Smooth muscle cell (in vitro differentiated cells): Measurements from ENCODE around the gene PLTP. TPM values are rescaled to one million over a fixed set of nuclear protein-coding genes. Genes with fewer than 3 reads are reported as not detected.

Experiments
- DNase-seq: peaks from one replicate; lab custom pipeline; 2025; ENCODE audit not compliant: unreplicated experiment; lab: John Stamatoyannopoulos, UW
- H2AFZ ChIP-seq: fragments of 200-600 bp; sonication (generic); 2 replicates; pipeline ENCODE4 v1.6.0; 2016; ENCODE audit warnings: antibody characterized with exemption, low read depth, mild to moderate bottlenecking
- H3F3A ChIP-seq: fragments of 200-600 bp; sonication (generic); 2 replicates; pipeline ENCODE4 v1.6.0; 2017; ENCODE audit warnings: antibody characterized with exemption, low read depth
- H3K27ac ChIP-seq: fragments of 200-600 bp; sonication (generic); 2 replicates; pipeline ENCODE4 v1.5.1; 2016; ENCODE audit warnings: low read depth, mild to moderate bottlenecking
- H3K27me3 ChIP-seq: fragments of 200-600 bp; sonication (generic); 2 replicates; pipeline ENCODE4 v1.6.1; 2016; ENCODE audit warnings: low read depth, mild to moderate bottlenecking
- H3K36me3 ChIP-seq: fragments of 200-600 bp; sonication (generic); 2 replicates; pipeline ENCODE4 v1.5.1; 2016; ENCODE audit warnings: low read depth
- H3K4me1 ChIP-seq: fragments of 200-600 bp; sonication (generic); 2 replicates; pipeline ENCODE4 v1.5.1; 2016; ENCODE audit warnings: low read depth
- H3K4me2 ChIP-seq: fragments of 200-600 bp; sonication (generic); 2 replicates; pipeline ENCODE4 v1.6.0; 2016; ENCODE audit warnings: mild to moderate bottlenecking
- H3K4me3 ChIP-seq: fragments of 200-600 bp; sonication (generic); 2 replicates; pipeline ENCODE4 v1.5.1; 2016; ENCODE audit warnings: mild to moderate bottlenecking
- H3K79me2 ChIP-seq: fragments of 200-600 bp; sonication (generic); 2 replicates; pipeline ENCODE4 v1.6.0; 2016; ENCODE audit warnings: low read depth, mild to moderate bottlenecking
- H3K9ac ChIP-seq: fragments of 200-600 bp; sonication (generic); 2 replicates; pipeline ENCODE4 v1.6.0; 2016; ENCODE audit warnings: low read depth
- H3K9me3 ChIP-seq: fragments of 200-600 bp; sonication (generic); replicated peaks from 2 replicates; pipeline ENCODE4 v1.5.1; 2016; ENCODE audit warnings: low read depth
- H4K20me1 ChIP-seq: fragments of 200-600 bp; sonication (generic); 2 replicates; pipeline ENCODE4 v1.6.0; 2016; ENCODE audit warnings: low read depth
- WGBS: methylation state at CpG from one replicate; pipeline ENCODE4 v1.1.7; 2016; ENCODE audit warnings: low lambda C conversion rate; 5-methylcytosine and 5-hydroxymethylcytosine counted together
- polyA plus RNA-seq: library from polyadenylated mRNA; unstranded; fragments of >200 nt; fragmentation: Nextera tagmentation; extraction: Ambion mirVana; gene quantifications from 2 replicates; pipeline ENCODE4 v1.2.1, GENCODE V29; 2016
- total RNA-seq: library from RNA; depleted of rRNA; stranded (reverse); fragments of >200 nt; gene quantifications from 2 replicates; pipeline ENCODE4 v1.2.3, GENCODE V29; 2014
- TF ChIP-seq, protein P1 (sequence below): fragments of 200-600 bp; sonication (generic); IDR thresholded peaks from 2 replicates; pipeline ENCODE4 v1.5.1; 2017; ENCODE audit warnings: borderline replicate concordance, mild to moderate bottlenecking, antibody characterized with exemption; ENCODE audit not compliant: insufficient read depth, poor library complexity, severe bottlenecking

The PLTP gene
- total and polyA plus RNA-seq, 2 experiments from 2014 or later = 81.0 to 262 TPM

DNA sequence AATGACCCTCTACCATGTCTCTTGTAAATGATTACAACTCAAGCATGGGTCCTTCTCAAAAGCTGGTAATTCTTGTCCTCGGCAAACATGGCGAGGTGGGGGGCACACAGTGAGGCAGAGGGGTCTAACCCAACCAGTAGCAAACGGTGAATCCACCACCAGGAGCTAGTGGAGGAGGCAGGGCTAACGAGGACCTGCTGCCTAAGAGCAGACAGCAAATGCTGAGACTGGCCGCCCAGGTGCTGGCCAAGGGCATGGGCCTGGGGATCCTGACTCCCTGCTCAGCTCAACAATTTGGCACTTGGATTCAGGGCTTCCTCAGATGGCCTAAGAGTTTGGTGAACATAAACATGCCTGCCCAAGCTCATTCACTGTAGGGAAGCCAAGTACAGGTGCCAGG, 40.9 kb upstream of the PLTP start:
- Histone ChIP-seq H3K79me2 (no peaks in the 10 kb centered on the region), H3K4me3 (no peak overlapping the region), H3K4me1 (no peaks in the 10 kb centered on the region), H3K9me3 (no peaks in the 10 kb centered on the region), H3K27me3 (no peaks in the 10 kb centered on the region), H2AFZ (no peak overlapping the region), H3K36me3 (no peaks in the 10 kb centered on the region), H3F3A (peaks cover 8% of the 10 kb centered on the region), H3K9ac (no peak overlapping the region), H3K4me2 (no peak overlapping the region), H4K20me1 (no peaks in the 10 kb centered on the region), H3K27ac (no peak overlapping the region)
- DNase-seq = no peak
- over 99% methylated on average over 5 of the region's 5 CpGs for WGBS
- TF ChIP-seq, protein P1, sequence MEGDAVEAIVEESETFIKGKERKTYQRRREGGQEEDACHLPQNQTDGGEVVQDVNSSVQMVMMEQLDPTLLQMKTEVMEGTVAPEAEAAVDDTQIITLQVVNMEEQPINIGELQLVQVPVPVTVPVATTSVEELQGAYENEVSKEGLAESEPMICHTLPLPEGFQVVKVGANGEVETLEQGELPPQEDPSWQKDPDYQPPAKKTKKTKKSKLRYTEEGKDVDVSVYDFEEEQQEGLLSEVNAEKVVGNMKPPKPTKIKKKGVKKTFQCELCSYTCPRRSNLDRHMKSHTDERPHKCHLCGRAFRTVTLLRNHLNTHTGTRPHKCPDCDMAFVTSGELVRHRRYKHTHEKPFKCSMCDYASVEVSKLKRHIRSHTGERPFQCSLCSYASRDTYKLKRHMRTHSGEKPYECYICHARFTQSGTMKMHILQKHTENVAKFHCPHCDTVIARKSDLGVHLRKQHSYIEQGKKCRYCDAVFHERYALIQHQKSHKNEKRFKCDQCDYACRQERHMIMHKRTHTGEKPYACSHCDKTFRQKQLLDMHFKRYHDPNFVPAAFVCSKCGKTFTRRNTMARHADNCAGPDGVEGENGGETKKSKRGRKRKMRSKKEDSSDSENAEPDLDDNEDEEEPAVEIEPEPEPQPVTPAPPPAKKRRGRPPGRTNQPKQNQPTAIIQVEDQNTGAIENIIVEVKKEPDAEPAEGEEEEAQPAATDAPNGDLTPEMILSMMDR = no peak

DNA sequence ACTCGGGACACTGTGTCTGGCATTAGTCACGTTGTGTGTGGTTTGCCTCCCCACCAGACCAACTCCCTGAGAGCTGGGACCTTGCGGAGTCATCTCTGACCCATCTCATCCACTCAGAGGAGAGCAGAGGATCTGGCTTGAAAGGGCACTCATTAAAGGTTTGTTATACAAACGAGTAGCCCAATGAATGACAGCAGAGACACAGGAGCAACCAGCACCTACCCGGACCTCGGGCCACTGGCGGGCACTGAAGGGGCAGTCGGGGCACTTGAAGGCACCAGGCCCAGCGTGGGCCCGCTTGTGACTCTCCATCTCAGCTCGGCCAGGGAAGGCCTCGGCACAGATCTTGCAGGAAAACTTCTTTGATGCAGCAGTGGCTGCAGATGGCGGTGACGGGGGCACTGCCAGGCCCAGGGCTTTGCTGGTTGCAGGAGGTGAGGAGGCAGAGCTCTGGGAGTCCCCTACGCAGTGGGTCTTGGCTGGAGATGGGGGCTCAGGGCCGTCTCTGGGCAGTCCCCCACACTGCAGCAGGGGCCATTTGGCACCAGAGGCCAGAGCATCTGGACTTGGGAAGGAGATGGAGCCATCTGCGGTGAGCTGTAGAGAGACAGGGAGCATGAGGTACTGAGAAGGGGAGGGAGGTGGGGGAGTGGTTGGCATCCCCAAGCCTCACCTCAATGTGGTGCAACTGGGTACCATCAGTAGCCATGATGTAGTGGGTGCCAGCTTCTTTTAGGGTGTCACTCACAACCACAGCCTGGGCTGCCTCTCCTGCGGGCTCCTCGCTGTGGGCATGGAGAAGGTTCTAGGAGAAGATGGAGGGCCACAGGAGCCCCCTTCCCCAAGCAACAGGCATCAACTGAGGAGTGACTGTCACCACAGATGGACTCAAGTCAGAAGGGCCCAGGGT, 40.2 kb upstream of the PLTP start:
- Histone ChIP-seq H3K27ac (no peak overlapping the region), H3K4me2 (no peak overlapping the region), H4K20me1 (no peaks in the 10 kb centered on the region), H3K36me3 (no peaks in the 10 kb centered on the region), H3K79me2 (no peaks in the 10 kb centered on the region), H2AFZ (no peak overlapping the region), H3K27me3 (no peaks in the 10 kb centered on the region), H3K9ac (no peak overlapping the region), H3K4me3 (no peak overlapping the region), H3K9me3 (no peaks in the 10 kb centered on the region), H3K4me1 (no peaks in the 10 kb centered on the region), H3F3A (peaks cover 8% of the 10 kb centered on the region)
- TF ChIP-seq, protein P1 = no peak
- DNase-seq = no peak
- WGBS = 98% methylated on average over 19 of the region's 19 CpGs

DNA sequence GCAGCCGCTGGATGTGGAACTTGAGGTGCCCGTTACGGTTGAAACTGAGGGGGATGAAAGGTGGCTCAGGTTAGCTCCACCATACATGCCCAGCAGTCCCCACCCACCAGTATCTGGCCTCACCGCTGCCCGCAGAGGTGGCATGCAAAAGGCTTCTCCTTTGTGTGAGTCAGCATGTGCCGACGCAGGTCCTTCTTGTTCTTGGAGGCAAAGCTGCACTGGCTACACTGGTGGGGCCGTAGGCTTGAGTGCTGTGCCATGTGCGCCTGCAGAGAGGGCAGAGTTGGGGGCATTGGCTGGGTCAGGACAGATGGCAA, 38.3 kb upstream of the PLTP start:
- Histone ChIP-seq H3K4me2 (no peak overlapping the region), H3K9me3 (no peaks in the 10 kb centered on the region), H3K4me3 (no peak overlapping the region), H3K79me2 (no peaks in the 10 kb centered on the region), H3K27ac (no peak overlapping the region), H2AFZ (no peak overlapping the region), H3K27me3 (no peaks in the 10 kb centered on the region), H4K20me1 (no peaks in the 10 kb centered on the region), H3K36me3 (no peaks in the 10 kb centered on the region), H3K4me1 (no peaks in the 10 kb centered on the region), H3K9ac (no peak overlapping the region), H3F3A (peaks cover 8% of the 10 kb centered on the region)
- TF ChIP-seq, protein P1 = no peak
- 96% methylated on average over 9 of the region's 9 CpGs for WGBS
- no peak for DNase-seq
